ENCODE measurements around the gene THBS2.
"Not testable (repeated sequence)": the region's sequence is repeated elsewhere in the genome, so short reads cannot be mapped to it uniquely, and the experiment has no call there.

The THBS2 gene

GRCh38 chr6:169205176-169206160 is 48.2 kb downstream of the THBS2 start:
- no peak for DNase-seq

GRCh38 chr6:169204167-169204566 is 49.5 kb downstream of the THBS2 start:
- no peak for DNase-seq

- no peak for DNase-seq
Observed at GRCh38 chr6:169201985-169202384, 51.7 kb downstream of the THBS2 start.

GRCh38 chr6:169200893-169201514 is 52.6 kb downstream of the THBS2 start:
- no peak for DNase-seq

GRCh38 chr6:169199625-169200335 is 53.9 kb downstream of the THBS2 start:
- no peak for DNase-seq

- DNase-seq = no peak
Observed at GRCh38 chr6:169198885-169199284, 54.8 kb downstream of the THBS2 start.

GRCh38 chr6:169197929-169198328 is 55.7 kb downstream of the THBS2 start:
- not testable (repeated sequence) for DNase-seq

- DNase-seq = not testable (repeated sequence)
Observed at GRCh38 chr6:169196279-169196678, 57.4 kb downstream of the THBS2 start.

GRCh38 chr6:169194737-169195136 is 58.9 kb downstream of the THBS2 start:
- no peak for DNase-seq

GRCh38 chr6:169190970-169191369 is 62.7 kb downstream of the THBS2 start:
- no peak for DNase-seq

GRCh38 chr6:169190144-169190584 is 63.5 kb downstream of the THBS2 start:
- no peak for DNase-seq

GRCh38 chr6:169189686-169190085 is 64.0 kb downstream of the THBS2 start:
- DNase-seq = no peak

- DNase-seq = peak in 1 of 2 experiments; percentile 27
Observed at GRCh38 chr6:169189182-169189581, 64.5 kb downstream of the THBS2 start.

GRCh38 chr6:169188475-169188874 is 65.2 kb downstream of the THBS2 start:
- peak; percentile 12 to 31 for DNase-seq

GRCh38 chr6:169188051-169188470 is 65.6 kb downstream of the THBS2 start:
- DNase-seq = no peak

GRCh38 chr6:169186496-169187169 is 67.0 kb downstream of the THBS2 start:
- DNase-seq = no peak

GRCh38 chr6:169185692-169186485 is 67.8 kb downstream of the THBS2 start:
- no peak for DNase-seq

GRCh38 chr6:169185011-169185521 is 68.6 kb downstream of the THBS2 start:
- no peak for DNase-seq

GRCh38 chr6:169184419-169184818 is 69.2 kb downstream of the THBS2 start:
- no peak for DNase-seq

GRCh38 chr6:169183233-169183632 is 70.4 kb downstream of the THBS2 start:
- DNase-seq = no peak

GRCh38 chr6:169179831-169180230 is 73.8 kb downstream of the THBS2 start:
- not testable (repeated sequence) for DNase-seq
